ENCODE results near the gene ZFAND2B.
A peak's percentile ranks its signal among the peaks of the same experiment; 100 is the strongest.

GRCh38 chr2:219245148-219245898 lies 38.7 kb downstream of the ZFAND2B start, which contains the start of the genes GLB1L and STK16:
- TF ChIP-seq JUNB (IDR thresholded peaks at IDR 0.05; ENCODE audit: unreplicated experiment) (no peak), POLR2AphosphoS5 (IDR thresholded peaks at IDR 0.05; ENCODE audit: low read depth) (peak; percentile 91), EZH2phosphoT487 (IDR thresholded peaks at IDR 0.05; ENCODE audit: unreplicated experiment) (no peak), CTCF (conservative IDR thresholded peaks at IDR 0.05; ENCODE audit: low read depth in 2 of 2) (no peak), ZNF462 (CRISPR knock-in tag; IDR thresholded peaks at IDR 0.05) (no peak), STAT1 (IDR thresholded peaks at IDR 0.05; ENCODE audit: unreplicated experiment) (no peak), REST (IDR thresholded peaks at IDR 0.05; ENCODE audit: unreplicated experiment) (no peak), ZNF331 (CRISPR knock-in tag; IDR thresholded peaks at IDR 0.05; ENCODE audit: low read depth) (no peak), EZH2 (IDR thresholded peaks at IDR 0.05; ENCODE audit: low read depth, unreplicated experiment) (no peak), ETS1 (IDR thresholded peaks at IDR 0.05) (peak; percentile 84), NANOG (IDR thresholded peaks at IDR 0.05; ENCODE audit: borderline replicate concordance) (no peak)

Measured in GM23338 (cell line).